GM19467 (cell line): ENCODE data around the gene PPP2R5D.

Experiments
- ATAC-seq: cut with Tn5 transposase; IDR thresholded peaks from one replicate; pipeline ENCODE4 v1.9.1; 2021; ENCODE audit warnings: mild to moderate bottlenecking, moderate library complexity; ENCODE audit not compliant: unreplicated experiment

Gene PPP2R5D

DNA sequence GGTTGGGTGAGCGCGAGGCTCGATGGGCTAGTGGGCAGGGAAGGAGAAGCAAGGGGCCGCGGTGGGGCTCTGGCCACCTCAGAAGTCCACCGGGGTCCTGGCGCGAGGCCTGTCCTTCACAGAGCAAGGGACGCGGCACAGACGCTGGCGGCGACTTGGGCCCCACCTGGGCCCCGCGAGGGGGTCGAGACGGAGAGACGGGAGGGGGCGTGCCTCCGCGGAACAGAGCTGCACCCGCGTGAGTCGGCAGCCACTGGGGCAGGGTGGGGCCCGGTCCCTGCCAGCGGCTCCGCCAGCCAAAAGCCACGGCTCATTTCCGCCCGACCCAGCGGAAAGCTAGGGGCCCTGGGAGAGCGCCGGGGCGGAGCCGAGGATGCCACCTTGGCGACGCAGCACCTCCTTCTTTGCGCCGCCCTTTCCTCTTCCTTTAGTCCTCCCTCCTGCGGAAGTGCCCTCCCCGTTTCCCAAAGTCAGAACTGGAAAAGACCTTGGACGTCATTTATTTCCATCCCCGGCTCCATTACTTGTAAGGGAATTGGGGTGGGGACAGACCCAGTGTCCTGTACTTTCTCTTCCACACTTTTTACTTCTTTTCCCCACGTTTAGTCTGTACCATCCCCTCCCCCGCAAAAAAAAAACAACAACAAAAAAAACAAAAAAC lies 69.3 kb downstream of the PPP2R5D start, which contains the start of gene CUL7:
Gene CUL7 (minus strand): TSS at position 307 of the 661 bp plus-strand sequence. CDS start 1,063 bp downstream, outside the sequence.
- peak; percentile 89 for ATAC-seq

DNA sequence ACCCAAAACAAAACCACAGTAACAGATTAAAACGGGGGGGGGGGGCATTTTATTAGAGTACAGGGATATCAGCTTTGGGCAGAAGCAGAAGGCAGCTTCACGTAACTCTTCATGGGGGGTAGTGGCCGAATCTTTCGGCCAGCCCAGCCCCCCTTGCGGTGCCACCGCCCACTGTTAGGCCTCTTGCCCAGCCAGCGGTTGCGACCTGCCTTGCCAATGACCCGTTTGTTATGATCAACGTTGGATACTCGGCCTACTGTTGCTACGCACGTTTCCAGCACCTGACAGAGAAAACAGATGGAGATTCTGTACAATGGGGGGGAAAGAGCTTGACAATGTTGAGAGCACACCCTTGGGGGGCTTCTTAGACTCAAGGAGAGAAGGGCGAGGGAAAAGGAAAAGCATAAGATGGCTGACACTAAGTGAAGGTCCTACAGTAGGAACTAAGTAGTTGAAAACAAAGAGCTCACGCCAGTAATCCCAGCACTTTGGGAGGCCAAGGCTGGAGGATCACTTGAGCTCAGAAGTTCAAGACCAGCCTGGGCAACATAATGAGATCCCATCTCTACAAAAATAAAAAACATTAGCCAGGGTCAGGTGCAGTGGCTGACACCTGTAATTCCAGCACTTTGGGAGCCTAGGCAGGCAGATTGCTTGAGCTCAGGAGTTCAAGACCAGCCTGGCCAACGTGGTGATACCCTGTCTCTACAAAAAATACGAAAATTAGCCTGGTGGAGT lies 70.0 kb downstream of the PPP2R5D start:
- no peak for ATAC-seq

DNA sequence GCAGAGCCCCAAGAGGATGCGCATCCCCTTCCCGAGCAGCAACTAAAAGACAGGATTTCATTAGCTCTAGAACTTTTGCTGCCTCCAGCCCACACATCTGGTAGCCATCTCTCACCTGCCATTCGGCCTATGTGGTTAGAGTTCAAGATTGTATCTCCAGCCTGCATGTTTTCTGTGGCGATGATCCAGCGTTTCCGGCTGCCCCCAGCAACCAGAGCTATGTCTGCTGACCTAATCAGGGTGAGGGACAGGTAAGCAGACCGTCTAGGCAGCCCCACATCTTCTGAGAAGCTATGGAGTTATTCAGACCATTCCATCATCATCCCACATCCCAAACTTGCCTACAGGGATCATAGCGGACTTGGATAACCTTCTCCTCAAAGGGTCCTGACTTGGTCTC lies 71.6 kb downstream of the PPP2R5D start:
- ATAC-seq: no peak

DNA sequence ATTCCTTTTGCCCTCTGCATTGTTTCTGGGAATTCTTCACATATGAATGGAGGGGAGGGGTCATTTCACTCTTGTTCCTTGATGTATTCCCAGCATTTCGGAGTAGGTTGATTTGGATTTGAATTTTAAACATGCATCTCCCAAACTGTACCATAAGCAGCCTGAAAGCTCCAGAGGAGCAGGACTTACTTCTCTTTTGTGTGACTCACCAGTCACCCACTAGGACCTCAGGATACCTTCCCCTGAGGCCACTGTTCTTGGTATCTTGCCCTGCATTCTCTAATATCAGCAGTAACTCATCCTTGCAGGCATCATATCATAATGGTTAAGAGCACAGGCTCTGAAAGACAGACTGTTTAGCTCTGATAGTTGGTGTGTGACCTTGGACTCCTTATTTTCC lies 74.2 kb downstream of the PPP2R5D start:
- no peak for ATAC-seq

DNA sequence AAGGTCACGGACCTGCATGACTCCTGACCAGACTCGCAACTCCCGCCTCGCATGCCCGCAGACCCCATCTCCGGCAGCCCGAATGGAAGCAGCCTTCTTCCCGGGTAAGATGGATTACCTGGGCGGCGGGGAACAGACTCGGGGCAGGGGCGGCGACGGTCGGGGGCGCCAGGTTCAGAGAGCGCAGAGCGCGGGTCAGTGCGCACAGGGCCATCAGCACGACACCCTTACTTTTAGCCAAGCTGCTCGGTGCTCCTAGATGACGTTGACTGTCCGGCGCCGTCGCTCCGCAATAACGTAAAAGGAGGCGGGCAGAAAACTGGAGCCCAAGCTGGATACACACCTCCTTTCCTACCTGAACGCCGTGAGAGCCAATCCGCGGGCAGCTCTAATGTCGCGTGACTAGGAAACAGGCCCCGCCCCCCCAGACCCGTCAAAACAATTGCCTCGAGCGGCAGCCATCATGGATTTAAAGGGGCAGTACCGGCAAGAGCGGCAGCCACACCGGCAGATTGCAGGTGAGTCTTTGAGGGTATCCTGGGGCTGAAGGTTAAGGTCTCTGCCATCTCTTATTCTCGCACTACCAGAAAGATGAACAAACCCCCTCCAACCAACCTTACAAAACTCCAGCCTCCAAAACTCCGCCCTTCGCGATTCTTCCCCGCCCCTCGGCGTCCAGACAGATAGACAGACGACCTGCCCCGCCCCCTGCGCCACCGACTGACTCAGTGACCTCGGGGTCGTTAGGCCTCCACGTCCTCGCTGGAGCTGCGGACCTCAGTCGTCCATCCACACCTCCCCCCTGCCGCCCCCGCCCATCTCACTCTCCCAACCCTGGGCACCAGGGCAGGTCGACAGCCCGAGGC lies 75.0 kb downstream of the PPP2R5D start, which contains the start of the genes KLC4 and MRPL2:
Gene KLC4 (plus strand): TSS at position 464 of the 866 bp plus-strand sequence. CDS start 1,705 bp downstream, outside the sequence.
Gene MRPL2 (minus strand): TSS at position 267 of the 866 bp plus-strand sequence. CDS start 53 bp downstream, at position 214.
- peak; percentile 83 for ATAC-seq

DNA sequence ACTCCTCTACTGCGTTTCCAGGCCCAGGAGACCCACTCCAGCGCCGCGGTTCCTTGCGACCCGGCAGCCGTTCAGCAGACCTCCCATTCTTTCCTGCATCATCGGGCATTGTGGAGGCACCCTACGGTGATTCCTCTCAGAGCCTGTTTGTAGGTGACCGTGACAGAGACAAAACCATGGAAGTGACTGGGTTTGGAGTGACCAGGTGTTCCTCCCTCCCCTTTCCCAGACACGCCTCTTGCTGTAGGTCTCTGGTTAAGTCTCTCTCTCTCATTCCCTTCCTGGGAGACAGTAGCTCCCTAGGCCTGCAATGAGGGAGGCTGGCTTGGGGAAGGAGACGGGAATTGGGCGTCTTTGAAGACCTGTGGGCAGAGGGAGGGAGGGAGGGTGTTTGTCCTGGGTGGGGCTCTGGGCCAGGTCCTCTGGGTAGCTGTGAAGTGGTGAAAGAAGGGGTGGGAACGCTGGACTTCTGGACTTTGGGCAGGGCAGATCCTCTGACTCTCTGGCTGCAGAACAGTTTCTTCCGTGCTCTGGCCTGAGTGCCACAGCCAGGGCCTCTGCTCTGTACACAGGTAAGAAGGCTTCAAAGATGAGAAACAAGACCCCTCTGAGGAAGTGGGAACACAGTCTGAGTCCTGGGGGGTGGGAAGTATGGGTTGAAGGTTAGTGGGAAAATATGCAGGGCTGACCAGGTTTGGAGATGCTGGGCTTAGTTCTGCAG lies 75.8 kb downstream of the PPP2R5D start:
- peak; percentile 4 for ATAC-seq

DNA sequence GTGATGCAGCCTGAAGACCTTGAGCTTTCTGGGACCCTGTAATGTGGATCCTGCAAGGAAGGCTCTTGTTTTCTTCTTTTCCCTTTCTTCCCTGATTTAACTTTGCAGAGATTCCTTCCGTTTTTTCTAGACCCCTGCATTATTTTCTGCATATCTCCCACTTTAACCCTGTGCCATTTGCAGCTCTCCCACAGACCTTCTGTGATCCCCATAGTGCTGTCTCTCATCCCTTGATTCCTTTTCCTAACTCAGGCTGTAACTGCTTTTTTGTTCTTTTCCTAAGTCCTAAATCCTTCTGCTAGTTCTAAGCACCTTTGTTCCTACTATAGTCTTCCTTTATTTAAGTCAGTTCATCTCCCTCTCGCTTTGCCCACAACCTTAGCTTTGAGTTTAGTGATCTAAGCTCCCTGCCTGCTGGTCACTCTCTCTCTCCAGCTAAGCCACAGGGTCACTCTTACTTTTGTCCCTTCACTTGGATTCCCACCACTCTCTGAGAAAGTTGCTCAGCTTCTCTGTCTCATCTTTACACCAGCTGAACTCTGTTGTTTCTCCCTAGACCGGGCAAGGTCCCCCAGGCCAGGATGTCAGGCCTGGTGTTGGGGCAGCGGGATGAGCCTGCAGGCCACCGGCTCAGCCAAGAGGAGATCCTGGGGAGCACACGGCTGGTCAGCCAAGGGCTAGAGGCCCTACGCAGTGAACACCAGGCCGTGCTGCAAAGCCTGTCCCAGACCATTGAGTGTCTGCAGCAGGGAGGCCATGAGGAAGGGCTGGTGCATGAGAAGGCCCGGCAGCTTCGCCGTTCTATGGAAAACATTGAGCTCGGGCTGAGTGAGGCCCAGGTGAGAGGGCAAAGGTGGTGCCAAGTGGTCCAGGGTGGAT lies 76.6 kb downstream of the PPP2R5D start:
- ATAC-seq: no peak

DNA sequence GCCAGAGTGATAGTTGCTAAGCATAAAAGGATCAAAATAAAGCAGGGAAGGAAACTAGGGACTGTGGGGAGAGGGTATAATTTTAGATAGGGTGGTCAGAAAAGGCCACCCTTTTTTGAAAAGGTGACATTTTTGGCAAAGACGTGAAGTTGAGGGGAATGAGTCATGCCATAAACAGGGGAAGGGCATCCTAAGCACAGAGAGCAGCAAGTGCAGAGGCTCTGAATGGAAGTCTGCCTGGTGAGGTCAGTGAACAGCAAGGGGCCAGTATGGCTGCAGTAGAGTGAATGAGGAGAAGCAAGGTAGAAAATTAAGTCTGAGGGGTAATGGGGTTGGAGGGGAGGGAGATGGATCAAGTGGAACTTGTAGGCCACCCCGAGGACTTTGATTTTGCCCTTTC lies 77.5 kb downstream of the PPP2R5D start:
- ATAC-seq: no peak
